GM18951 (cell line): ENCODE results near the gene PTK7.

Source experiments
- POLR2A ChIP-seq: IDR thresholded peaks from 4 replicates; pipeline ENCODE4 v1.6.1; 2011; ENCODE audit warnings: mild to moderate bottlenecking; ENCODE audit not compliant: insufficient read length, insufficient read depth; ENCODE audit errors: extremely low read depth
- in situ Hi-C: fragments of 300-500 bp; cut with MboI; formaldehyde crosslinking; loops from one replicate; pipeline ENCODE4 v1.12.0; 2022; ENCODE audit warnings: low sequenced_read_pairs, mixed read lengths, inconsistent platforms; ENCODE audit not compliant: unreplicated experiment

PTK7 gene

DNA sequence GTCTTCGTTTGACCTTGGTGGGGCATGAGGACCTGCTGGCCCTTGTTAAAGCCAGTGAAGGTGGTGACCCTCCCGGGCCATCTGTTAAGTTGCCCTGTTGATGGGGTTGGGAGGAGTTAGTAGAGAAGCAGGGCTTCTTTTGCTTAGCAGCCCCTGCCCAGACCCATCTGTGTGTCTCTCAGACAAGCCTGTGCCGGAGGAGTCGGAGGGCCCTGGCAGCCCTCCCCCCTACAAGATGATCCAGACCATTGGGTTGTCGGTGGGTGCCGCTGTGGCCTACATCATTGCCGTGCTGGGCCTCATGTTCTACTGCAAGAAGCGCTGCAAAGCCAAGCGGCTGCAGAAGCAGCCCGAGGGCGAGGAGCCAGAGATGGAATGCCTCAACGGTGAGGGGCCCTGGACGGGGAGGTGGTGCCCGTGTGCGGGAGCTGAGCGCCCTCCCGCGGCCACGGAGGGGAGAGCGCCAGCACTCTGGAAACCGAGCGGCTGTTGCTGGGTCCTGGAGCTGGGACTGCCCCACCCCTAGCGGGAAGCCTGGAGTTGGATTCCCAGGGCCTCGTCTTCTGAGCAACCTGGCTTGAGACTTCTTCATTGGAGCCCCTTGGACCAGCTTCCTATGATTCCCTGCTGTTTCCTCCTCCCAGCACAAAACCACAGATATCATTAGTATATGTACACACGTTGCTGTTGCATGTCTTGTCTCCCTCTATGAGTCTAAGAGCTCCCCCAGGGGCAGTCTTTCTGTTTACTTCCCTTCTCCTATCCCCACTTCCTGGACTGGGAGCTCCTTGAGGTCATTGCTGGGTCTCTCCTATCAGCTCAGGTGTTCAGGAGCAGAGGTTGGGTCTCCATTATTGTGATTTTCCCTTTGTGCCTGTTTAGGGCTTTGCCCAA, 67.4 kb downstream of the PTK7 start:
- no peak for TF ChIP-seq POLR2A
- in situ Hi-C loops, result loop anchor here (10.0 kb wide), 1 partner anchor 239 kb away; no protein-coding TSS in a partner anchor

DNA sequence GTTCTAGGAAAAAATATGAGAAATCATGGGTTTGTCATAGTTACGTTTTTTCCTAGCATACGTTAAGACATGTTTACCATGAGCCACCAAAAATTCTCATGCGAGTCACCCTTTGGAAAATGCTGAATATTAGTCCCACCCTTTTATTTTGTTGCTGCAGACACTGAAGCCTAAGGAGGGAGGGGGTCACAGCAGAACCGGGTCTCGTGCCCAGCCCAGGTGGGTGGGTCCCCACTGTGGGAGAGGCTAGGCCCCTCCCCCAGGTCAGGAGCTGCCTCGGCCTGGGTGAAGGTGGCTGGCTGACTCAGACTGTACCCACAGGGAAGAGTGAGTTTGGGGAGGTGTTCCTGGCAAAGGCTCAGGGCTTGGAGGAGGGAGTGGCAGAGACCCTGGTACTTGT, 68.8 kb downstream of the PTK7 start:
- TF ChIP-seq POLR2A, result no peak
- in situ Hi-C loops, result loop anchor here (10.0 kb wide), 1 partner anchor 240 kb away; no protein-coding TSS in a partner anchor

DNA sequence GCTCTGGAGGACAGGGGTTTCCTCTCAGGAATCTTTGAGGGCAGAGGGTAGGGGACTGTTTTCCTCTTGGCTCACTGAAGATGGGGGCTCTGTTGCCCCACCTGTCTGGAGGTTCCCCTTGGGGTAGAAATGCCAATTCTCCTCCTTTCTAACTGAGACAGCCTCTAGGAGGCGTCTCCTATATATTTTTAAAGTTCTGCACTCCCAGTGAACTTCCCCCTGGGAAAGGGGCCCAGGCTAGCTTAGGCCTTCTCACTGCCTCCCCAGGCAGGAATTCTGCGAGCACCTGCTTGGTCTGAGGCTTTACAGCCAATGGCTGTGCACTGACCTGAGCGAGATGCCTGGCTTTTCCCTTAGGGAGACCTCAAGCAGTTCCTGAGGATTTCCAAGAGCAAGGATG, 70.1 kb downstream of the PTK7 start:
- TF ChIP-seq POLR2A, result no peak
- in situ Hi-C loops, result loop anchor here (10.0 kb wide), 1 partner anchor 241 kb away; no protein-coding TSS in a partner anchor

DNA sequence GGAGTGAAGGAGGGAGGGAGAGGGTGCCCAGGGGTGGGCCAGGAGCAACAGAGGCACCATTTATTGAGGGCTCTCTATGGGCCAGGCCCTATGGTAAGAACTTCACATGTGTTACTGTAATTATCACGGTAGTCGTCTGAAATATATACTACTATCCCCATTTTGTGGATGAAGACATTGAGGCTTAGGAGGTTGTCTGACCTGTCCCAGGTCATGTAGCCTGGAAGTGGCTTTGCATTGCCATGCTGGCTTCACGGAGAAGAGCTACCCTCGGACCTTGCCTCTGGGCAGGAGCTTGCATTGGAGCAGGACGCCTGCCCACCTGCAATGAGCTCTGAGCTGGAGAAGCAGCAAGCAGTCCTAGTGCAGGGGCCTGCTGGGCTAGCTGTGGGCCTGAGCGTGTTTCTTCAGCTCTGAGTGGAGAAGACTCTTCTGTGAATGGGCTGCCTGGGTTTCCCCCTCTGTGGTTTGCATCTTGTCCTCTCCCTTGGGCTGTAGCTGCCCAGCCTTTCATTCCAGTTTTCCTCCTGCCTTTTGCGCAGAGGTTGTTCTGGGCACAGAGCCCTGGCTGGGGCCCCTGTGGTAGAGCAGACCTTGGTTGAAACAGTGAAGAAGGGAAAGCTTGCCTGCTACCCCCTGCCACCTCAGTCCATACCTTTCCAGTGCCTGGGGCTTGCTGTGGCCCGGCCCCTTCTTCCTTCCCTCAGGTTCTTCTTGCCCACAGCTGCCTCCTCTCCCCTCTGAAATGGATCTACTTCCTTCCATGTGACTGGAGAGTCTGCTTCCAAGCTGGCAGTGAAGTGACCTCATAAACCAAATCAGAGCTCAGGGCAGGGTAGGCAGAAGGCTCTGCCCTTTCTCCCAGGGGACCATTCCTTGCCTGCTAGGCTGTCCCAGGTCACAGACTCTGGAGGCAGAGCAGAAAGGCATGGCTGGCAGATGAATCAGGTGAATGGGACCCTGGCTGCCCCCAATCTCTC, 70.9 kb downstream of the PTK7 start:
- in situ Hi-C loops, result loop anchor here (10.0 kb wide), 1 partner anchor 242 kb away; no protein-coding TSS in a partner anchor
- no peak for TF ChIP-seq POLR2A

DNA sequence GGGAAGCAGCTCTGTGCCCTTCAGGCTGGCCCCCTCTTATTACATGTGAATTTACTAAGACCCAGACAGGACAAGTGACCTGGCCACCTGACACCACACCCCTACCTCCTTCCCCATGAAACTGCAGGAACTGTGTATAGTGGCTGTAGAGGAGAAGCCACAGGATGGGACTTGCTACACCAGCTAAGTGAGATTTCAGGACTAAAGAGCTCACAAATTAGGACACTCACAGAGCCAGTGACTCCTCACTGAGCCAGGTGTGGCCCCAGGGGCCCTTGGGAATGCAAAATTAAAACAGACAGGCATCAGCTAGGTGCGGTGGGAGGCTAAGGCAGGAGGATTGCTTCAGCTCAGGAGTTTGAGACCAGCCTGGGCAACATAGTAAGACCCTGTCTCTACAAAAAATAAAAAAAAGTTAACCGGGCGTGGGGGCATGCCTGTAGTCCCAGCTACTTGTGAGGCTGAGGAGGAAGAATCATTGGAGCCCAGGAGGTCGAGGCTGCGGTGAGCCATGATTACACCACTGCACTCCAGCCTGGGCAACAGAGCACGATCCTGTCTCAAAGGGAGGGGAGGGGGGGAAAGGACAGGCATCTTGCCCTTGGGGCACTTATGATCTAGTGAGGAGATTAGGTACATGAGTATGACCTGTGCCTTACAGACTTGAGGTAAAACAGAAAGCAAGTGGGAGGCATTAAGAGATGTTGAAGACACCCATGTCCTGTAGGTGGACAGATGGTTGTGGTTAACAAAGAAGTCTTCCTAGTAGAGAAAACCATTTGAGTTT, 71.8 kb downstream of the PTK7 start:
- TF ChIP-seq POLR2A, result no peak
- in situ Hi-C loops, result loop anchor here (10.0 kb wide), 1 partner anchor 243 kb away; no protein-coding TSS in a partner anchor

DNA sequence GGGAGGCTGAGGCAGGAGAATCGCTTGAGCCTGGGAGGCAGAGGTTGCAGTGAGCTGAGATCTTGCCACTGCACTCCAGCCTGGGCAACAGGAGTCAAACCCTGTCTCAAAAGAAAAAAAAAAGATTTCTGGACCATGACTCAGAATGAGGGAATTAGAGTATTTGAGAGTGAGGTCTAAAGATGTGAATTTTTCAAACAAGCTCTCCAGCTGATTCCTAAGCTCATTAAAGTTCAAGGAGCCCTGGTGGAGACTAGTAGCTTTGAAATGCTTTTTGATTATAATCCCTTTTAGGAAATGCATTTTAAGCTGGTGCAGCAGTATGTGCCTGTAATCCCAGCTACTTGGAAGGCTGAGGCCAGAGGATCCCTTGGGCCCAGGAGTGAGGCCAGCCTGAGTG, 73.2 kb downstream of the PTK7 start:
- in situ Hi-C loops, result loop anchor here (10.0 kb wide), 1 partner anchor 244 kb away; no protein-coding TSS in a partner anchor

DNA sequence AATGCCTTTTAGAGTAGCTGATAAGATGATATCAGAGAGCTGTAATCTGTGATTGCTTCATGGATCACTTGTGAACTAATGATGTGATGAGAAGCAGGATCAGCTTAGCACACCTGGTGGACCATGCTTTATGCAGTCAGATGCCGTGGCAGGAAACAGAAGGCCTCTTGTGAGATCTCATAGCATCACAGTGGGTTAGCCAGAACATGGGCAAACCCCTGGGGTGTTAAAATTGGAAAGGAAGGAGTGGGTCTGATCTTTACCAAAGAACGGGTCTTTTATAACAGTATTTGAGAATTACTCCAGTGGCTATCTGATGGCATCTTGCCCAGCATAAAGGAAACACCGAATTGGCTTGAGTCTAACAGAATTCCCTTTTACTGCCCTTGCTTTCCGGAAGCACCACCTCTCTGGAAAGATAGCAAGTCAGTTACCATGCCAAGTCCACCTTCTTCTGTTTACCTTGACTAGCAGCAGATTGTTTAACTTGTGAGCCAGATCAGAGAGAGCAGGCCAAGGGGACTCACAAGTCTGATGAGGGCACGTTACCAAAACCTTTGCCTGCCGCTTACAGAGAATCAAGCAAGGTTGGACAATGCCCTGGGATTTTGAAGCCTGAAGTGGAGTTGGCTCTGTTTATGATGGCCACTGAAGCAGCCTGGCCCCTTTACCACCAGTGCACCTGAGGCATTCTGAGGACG, 74.1 kb downstream of the PTK7 start:
- TF ChIP-seq POLR2A, result no peak
- in situ Hi-C loops, result no loop called here

More for the DNA sequence above, 73.2 kb downstream of the PTK7 start:
- no peak for TF ChIP-seq POLR2A

DNA sequence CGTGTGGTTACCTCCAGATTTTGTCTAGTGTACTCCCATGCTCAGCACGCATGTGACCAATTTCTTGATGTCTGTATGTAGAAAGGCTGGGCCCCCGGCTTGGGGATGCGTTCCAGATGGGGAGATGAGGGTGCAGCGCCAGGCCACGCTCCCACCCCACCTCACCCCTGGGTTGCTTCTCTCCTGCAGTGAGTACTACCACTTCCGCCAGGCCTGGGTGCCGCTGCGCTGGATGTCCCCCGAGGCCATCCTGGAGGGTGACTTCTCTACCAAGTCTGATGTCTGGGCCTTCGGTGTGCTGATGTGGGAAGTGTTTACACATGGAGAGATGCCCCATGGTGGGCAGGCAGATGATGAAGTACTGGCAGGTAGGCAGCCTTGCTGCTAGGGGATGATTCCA, 83.5 kb downstream of the PTK7 start:
- in situ Hi-C loops, result no loop called here
- no peak for TF ChIP-seq POLR2A

DNA sequence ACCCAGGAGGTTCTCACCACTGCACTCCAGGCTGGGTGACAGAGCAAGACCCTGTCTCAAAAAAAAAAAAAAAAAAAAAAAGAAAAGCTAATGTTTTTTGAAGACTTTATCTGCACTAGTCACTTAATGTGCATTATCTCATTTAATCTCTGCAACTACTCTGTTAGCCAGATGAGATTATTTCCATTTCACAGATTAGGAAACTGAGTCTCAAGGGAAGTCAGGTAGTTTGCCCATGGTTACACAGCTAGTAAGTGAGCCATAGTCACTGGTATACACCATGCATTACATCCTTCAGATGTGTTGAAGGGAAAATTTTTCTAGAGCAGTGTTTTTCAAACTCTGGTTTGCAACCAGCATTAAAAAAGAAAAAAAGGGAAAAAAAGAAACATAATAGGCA, 87.8 kb downstream of the PTK7 start:
- in situ Hi-C loops, result no loop called here
- no peak for TF ChIP-seq POLR2A

DNA sequence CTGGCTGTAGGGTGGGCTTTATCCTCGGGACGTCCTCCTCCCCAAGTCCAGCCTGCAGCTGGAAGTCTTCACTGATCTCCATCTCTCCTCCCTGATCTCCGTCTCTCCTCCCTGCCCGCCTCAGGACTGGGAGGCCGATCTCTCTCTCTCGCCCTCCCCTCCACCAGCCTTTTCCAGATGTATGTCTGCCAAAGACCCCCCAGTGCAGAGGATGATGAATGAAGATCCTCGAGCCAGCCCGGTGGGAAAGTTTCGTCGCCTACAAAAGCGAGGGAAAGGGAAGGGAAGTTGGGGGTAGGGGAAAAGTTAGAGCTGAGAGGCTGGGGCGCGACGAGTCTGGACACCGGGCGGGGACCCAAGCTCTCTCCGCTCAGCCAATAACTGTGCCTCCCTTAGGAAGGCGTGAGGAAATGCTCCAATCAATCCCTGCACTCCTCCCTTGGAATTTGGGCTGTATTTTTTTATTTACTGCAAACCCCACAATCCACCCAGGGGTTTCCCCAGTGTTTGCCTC, 94.4 kb downstream of the PTK7 start:
- TF ChIP-seq POLR2A, result no peak
- in situ Hi-C loops, result no loop called here

DNA sequence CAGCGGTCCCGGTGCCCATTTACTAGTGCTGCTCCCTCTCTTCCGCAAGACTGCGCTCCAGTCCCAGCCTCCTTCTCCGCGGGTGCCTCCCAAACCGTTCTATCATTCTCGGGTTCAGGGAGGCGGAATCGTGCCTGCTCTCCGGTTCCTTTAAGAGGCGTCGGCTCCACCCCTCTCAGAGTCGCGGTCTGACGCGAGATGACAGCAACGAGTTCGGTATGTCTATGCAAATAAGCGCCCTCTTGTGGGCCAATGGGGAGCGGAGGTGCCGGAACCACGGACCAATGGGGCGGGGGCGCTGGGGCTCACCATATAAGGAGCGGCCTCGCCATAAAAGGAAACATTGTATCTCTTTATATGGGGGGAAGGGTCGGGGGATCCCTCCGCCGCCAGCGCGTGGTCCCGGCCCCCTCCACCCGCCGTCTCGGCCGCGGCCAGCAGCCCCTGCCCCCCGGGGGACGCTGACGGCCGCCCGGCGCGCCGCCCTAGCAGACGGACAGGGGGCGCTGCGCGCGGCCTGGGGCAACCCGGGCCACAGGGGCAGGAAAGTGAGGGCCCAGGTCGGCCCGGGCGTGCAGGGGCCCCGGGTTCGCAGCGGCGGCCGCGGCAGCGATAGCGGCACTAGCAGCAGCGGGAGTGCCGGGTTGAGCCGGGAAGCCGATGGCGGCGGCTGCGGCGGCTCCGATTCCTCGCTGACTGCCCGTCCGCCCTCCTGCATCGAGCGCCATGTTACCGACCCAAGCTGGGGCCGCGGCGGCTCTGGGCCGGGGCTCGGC, 95.0 kb downstream of the PTK7 start, which contains the start of gene SRF:
TSS of gene SRF (plus strand) at position 339 of the 776 bp plus-strand sequence. CDS start at position 727, 388 bp downstream.
- peak; percentile 67 for TF ChIP-seq POLR2A
- in situ Hi-C loops, result no loop called here
